NCI-H2196 treated with DMSO at 0.1 percent for 48 hours (cell line): ENCODE results near the gene E2F1.

Experiments used
- DNase-seq: peaks from one replicate; lab custom pipeline; 2025; ENCODE audit not compliant: unreplicated experiment; lab: John Stamatoyannopoulos, UW

E2F1 gene, protein sequence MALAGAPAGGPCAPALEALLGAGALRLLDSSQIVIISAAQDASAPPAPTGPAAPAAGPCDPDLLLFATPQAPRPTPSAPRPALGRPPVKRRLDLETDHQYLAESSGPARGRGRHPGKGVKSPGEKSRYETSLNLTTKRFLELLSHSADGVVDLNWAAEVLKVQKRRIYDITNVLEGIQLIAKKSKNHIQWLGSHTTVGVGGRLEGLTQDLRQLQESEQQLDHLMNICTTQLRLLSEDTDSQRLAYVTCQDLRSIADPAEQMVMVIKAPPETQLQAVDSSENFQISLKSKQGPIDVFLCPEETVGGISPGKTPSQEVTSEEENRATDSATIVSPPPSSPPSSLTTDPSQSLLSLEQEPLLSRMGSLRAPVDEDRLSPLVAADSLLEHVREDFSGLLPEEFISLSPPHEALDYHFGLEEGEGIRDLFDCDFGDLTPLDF

DNA sequence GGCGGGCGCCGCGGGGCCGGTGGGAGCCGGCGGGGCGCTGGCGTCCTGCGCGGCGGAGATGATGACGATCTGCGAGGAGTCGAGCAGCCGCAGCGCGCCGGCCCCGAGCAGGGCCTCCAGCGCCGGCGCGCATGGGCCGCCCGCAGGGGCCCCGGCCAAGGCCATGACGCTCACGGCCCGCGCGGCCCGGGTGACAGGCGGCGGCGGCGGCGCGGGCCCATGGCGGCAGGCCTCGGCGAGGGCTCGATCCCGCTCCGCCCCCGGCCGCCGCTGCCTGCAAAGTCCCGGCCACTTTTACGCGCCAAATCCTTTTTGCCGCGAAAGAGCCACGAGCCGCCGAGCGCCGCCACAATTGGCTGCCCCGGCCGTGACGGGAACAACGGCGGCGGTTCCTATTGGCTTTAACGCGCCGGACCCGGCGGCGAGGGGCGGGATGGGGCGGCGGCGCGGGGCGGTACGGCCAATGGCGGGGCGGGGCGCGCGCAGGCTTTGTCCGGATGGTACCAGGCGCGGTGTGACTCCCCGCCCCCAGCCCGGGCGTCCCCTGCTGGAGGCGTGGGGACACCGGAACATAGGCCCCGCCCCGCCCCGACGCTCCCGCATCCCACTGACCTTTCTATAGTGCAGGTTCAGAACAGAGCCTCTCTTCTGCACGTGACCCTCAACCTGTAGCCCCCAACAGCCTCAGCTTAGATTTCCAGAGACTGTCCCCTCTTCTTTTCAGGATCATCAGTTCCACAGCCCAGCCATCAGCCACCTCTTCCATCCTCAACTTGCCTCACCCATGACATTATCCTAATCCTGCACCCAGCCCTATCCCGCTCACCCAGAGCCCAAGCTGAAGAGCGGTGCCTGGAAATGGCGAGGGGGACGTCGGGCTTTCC, at the start of gene E2F1:
Gene E2F1, minus strand, starts transcription at position 286 of the 884 bp plus-strand sequence. Its CDS starts 121 bp downstream, at position 165.
- peak; percentile 95 for DNase-seq

DNA sequence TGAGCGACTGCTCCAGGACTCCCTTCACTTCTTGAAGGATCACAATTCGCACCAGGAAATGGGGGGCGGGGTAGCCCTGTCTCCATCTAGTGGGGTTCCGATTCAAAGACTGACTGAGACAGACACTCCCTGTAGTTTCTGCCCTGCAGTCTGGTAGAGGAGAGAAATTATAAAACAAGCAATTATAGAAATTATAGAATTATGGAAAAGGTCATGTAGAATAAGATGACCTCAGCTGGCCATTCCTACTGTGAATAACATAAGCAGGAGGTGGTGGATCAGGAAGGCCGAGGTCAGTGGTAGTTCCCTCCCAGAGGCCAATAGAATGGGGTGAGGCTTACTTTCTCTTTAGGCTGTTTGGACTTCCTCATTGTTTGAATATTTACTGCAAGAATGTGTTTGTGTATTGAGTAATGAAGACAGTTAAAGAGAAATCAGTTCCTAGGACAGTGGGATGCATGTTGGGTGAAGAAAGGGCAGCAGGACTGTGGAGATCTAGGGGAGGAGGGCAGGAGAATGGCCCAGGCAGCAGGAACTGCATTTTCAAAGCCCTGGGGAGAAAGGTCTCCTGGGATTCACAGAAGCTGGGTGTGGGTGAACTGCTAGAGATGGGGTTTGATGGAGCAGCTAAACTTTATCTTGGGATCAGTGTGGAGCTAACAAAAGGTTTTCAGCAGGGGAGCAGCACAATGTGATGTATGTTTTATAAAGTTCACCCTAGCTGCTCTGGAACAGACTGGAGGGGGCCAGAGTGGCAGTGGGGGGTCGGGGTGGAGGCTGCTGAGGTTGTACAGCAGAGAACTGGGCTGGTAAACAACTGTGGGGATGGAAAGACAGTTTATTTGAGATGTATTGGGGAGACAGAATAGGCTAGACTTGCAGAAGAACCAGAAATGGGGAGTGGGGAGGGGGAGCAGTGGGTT, 47.7 kb upstream of the E2F1 start:
- DNase-seq, result no peak

DNA sequence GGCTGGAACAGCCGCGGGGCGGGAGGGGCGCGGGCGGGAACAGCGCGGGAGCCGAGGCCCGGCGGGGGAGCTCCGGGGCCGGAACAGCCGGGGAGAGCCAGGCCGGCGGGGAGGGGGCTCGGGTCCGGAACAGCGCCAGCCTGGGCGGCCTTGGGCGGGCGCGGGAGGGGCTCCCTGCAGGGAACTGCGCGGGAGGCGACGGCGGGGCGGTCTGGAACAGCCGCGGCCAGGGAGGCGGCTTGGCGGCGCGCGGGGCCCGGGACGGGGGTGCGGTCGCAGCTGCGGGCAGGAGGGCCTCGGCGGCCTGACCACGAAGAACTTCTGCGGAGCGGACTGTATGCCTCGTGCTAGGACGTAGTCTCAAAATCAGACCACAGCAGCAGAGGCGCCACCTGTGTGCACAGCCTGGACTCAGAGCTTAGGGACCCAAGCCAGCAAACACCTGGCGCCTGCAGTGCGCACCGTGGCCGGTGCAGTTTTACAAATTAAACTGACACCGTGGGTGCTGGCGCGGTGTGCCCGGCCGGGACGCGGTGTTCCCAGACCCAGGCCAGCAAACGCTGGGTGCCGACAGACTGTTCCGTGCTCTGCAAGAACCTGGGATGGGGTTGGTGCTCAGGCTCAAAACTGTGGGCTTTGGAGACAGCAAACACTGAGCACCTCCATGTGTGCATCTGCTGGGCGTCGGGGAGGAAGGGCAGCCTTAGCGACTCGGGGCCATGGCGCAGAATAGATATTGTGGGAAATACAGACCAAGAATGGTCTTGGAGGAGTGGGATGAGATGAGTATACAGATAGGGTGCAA, 46.2 kb upstream of the E2F1 start:
- DNase-seq, result peak; percentile 79

DNA sequence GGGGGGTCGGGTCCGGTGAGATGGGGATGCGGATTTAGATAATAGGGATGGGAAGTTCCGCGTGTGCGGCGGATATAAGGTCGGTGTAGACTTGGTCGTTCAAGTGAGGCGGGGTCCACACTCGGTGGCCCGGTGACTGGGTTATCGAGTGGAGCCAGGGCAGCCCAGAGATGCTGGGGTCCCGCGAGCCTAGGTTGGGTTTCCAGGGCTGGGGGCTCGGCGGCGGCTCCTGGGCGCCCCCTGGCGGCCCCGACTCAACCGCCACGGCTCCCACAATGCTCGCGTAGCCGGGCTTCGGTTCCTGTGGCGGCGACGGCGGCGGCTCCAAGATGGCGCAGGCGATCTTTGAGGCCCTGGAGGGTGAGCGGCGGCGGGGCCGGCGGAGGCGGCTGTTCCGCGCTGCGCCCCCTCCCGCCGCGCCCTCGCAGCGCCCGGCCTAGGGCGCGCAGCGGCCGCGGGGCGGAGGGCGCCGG, 45.5 kb upstream of the E2F1 start, which contains the start of gene ZNF341:
Gene ZNF341, plus strand, starts transcription at position 304 of the 473 bp plus-strand sequence. Its CDS starts 26 bp downstream, at position 330.
- no peak for DNase-seq

DNA sequence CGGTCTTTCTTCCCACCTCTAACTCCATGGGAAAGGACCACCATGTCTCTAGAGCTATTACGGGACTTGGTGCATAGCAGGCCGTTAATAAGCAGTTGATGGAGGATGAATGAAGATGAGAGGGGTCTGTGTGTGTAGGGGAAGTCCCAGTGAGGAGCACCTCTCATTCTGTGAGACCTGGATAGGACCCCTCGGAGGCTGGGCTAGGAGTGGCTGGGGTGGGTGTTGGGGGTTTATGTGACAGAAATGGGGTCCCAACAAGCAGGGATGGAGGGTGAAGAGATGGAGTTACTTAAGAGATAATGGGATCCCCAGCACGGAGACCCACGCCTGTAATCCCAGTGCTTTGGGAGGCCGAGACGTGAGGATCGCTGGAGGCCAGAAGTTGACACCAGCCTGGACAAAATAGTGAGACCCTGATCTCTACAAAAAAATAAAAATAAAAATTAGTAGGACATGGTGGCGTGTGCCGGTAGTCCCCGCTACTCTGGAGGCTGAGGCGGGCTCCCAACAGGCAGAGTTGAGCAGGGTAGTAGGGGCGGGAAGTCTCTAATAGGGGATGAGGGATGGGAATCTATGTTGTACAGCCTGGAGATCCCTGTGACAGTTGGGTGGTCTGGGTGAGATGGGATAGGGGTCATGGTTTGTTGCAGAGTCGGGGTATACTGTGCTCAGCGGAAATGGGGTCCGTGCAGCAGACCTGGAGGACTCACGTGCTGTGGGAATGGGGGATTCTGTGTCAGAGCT, 44.9 kb upstream of the E2F1 start:
- no peak for DNase-seq

DNA sequence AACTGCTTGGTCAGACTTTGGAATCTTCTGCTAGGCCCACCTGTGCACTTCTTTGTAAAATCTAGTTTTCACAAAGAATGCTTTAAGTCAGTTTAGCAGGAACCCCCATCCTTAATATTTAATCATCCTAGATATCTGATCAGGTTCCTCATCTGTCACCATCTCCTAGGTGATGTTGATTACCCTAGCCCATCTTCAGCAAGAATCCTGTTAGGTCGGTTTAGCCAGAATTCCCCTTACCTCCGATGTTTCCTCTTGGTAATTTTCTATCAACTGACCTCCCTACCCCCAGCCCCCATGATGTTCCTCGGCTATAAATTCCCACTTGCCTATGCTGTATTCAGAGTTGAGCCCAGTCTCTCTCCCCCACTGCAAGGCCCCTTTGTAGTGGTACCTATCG, 42.9 kb upstream of the E2F1 start:
- no peak for DNase-seq

DNA sequence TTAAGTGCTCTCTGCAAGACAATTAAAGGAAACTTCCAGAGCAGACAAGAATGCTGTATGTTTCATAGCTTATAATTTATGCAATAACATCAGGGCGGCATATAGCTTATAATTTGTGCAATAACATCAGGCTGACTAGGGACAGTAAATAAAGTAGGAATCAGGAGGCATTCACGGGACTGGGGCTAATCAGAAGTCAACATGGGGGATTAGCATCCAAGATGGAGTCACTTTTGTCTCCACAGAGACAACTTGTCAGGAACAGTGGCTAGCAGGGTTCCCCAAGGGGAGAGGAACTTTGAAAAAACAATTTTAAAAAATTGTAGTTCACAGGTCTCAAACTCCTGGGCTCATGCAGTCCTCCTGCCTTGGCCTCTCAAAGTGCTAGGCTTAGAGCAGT, 42.3 kb upstream of the E2F1 start:
- no peak for DNase-seq

DNA sequence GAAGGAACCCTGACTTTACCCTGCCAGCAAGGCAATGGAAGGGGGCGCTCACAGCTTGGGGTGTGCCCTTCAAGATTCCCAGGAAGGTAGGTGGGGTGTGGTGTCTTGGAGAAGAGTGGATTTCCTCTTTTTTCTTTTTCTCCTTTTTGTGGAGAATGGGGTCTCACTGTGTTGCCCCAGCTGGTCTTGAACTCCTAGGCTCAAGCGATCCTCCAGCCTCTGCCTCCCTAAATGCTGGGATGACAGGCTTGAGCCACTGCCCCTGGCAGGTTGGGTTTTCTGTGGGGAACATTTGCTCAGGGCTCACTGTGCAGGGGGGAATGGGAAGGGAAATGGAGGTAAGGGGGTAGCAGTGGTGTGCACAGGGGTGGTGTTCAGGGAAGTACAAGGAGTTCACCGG, 41.6 kb upstream of the E2F1 start:
- no peak for DNase-seq

DNA sequence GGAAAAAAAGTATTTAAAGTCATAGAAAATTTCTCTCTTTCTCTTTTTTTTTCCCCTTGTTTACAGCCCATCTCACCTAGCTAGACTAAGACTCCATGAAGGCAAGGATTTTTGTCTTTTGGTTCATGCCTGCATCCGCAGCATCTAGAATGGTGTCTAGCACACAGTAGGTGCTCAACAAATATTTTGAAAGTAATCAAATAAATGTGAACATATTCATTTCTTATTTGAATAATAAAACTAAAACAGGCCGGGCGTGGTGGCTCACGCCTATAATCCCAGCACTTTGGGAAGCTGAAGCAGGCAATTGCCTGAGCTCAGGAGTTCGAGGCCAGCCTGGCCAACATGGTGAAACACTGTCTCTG, 40.9 kb upstream of the E2F1 start:
- no peak for DNase-seq

DNA sequence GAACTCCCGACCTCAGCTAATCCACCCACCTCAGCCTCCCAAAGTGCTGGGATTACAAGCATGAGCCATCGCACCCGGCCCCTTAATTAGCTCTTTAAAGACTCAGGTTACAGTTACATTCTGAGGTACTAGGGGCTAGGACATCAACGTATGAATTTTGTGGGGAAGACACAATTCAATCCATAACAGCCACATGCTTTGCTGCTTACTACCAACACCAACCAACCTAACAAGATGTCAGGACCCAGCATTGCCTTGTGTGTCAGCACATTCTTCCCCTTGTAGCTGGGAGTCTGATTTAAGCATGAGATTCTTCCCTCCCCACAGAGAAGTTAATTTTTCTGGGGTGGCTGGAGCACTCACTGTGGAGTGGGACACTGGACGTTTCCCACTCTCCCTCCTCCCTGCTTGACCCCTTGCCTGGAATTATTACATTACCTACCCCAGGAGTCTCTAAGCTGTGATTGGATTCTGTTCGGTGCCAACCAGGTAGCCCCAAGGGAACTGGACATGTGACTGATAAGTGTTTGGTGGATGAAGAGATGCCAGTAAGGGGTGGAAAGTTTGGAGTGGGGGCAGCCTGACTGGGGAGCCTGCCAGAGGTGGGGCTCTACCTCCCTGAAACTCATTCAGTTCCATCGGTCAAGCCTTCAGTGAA, 39.6 kb upstream of the E2F1 start:
- no peak for DNase-seq

DNA sequence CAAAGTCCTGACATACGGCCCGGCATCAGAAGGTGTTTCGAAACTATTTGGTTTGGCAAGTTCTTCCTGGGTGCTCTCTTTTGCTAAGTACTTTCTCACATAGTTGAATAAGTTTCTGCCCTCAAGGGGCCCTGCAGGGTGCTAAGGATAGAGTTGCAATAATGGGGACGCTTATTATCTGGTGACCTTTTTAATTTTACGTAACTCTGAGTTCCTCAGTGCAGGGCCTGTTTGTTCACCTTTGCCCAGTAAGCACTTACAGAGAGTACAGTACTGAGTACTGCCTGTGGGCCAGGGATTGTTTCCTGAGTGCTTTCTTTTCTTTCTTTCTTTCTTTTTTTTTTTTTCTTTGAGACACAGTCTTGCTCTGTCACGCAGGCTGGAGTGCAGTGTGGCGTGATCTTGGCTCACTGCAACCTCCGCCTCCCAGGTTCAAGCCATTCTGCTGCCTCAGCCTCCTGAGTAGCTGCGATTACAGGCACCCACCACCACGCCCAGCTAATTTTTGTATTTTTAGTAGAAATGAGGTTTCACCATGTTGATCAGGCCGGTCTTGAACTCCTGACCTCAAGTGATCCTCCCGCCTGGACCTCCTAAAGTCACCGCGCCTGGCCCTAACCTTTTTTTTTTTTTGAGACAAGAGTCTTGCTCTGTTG, 38.4 kb upstream of the E2F1 start:
- DNase-seq, result no peak

DNA sequence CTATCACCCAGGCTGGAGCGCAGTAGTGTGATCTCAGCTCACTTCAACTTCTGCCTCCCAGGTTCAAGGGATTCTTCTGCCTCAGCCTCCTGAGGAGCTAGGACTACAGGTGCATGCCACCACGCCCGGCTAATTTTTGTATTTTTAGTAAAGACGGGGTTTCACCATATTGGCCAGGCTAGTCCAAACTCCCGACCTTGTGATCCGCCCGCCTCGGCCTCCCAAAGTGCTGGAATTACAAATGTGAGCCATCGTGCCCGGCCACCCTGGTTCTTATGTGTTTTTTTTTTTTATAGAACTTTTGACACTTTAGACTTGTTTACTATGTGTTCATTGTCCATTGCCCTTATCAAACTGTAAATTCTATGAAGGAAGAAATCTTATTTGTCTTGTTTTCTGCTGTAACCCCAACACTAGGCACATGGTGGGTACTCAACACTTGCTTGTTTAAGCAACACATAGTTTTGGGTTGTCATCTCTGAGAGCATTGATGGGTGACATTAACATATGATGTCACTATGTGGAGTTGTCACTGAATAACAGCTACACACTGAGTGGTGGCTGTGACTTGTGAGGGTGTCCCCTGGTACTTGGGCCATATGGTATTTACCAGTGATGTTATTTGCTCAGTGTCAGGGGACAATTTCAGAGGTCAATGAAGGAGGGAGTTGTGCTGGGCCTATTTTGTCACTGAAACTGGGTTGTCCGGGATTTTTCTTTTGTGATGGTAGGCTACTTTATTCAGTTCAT, 35.4 kb upstream of the E2F1 start:
- DNase-seq, result no peak

DNA sequence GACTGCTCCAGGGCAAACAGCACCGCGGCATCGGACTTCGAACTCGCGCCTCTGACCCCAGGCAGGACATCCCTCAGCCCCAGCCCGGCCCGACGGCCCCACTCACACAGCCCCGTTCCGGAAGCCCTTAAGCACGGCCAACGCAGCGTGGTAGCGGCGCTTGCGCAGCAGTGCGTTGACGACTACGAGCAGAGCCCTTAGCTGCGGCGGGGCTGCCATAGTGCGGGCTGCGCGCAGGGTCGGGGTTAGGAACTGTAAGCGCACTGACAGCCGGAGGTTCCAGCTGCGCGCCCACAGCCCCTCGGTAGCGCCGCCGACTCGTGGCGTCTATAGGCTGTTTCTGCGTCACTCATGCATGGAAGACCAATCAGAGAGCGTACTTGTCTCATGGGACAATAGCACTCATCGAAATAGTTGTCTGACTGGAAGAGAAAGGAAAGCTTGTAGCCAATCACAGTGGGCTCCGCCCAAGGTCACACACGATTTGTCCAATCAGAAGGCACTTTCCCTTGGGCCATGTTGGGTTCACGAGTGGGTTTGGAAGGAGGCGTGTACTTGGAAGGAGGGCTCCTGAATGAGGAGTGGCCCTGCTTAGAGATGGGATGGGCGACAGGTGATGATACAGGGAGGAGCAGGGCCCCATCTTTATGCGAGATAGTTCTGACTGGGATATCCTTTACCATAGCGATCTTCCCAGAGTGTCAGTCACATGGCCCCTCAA, 34.0 kb upstream of the E2F1 start, which contains the start of gene PXMP4:
Gene PXMP4, minus strand, starts transcription at position 322 of the 721 bp plus-strand sequence. Its CDS starts 103 bp downstream, at position 219.
- DNase-seq, result peak; percentile 79

DNA sequence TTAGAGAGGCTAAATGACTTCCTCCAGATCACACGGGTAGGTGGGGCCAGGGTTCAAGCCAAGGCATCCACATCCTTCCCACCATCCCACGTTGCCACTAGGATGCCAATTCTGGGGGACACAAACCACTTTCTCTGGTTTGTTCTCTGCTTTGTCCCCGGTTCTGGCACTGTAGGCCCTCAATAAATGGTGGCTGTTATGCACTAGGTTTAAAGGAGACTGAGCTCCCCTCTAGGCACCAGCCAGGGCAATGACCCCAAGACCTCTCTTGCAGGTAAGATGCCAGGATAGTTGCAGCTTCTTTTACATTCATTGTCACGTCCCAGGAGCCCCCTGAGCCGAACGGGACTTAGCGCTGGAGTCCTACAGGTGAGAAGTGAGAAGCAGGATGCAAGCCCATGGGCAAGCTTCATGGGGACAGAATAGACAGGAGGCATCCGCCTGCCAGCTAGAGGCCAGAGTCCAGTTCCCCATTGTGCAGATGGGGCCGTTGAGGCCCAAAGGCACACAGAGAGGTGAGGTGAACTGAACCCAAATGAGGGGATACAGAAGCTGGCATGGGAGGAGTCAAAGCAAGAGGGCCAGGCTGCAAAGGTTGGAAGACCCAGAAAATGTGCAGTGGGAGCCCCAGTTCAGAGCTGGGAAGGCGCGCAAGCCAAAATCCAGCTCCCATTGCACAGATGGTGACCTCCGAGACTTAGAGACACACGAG, 33.2 kb upstream of the E2F1 start:
- no peak for DNase-seq

DNA sequence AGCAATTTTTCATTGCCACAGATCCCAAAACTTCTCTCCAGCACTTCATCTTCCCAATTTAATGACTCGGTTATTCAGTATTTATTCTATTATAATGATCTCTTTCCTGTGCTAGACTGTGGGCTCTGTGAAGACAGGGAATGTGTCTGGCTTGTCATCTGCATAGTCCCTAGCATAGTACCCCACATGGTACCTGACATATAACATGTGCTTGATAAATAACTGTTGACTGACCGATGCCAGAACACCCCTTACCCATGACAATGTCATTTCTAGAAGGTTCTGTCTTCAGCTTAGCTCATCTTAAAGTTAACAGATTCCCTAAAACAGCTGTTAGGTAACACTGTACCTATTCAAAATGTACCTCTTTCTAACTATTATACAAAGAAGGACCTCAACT, 30.3 kb upstream of the E2F1 start:
- no peak for DNase-seq

DNA sequence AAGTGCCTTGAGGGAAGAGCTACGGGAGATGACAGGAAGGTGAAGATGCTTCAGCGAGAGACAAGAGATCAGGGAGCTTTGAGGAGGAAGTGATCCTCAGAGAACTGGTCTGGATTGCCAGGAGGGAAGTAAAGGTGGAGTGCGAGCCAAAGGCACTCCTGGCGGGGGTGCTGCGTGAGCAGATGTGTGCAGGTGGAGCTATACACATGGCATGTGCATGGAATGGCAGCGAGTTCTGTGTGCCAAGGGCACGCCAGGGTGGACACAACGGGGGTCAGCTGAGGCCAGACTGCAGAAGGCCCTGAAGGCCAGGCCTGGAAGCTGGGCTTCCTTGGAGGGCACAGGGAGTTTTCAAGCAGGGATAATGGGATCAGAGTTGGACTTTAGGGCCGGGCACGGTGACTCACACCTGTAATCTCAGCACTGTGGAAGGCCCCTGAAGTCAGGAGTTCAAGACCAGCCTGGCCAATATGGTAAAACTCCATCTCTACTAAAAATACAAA, 27.7 kb upstream of the E2F1 start:
- no peak for DNase-seq
